HG03139 (cell line): ENCODE measurements around the gene TSHZ2.

Experiments used
- ATAC-seq: cut with Tn5 transposase; IDR thresholded peaks from one replicate; pipeline ENCODE4 v1.9.1; 2021; ENCODE audit not compliant: unreplicated experiment

The TSHZ2 gene

DNA sequence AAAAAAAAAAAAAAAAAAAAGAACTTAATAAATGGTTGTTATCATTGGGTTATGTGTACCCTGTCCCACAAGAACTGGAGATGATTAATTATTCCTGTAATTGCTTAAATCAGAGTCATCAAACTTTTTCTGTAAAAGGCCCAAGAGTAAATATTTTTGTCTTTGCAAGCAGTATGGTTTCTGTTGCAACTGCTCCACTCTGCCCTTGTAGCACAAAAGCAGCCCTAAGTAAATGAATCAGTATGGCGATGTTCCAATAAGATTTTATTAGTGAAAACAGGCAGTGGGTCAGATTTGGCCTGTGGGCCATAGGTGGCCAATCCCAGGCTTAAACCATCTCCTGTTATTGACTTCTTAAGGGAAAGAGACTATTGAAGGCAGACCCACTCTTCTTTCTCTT, 252.7 kb downstream of the TSHZ2 start:
- no peak for ATAC-seq

DNA sequence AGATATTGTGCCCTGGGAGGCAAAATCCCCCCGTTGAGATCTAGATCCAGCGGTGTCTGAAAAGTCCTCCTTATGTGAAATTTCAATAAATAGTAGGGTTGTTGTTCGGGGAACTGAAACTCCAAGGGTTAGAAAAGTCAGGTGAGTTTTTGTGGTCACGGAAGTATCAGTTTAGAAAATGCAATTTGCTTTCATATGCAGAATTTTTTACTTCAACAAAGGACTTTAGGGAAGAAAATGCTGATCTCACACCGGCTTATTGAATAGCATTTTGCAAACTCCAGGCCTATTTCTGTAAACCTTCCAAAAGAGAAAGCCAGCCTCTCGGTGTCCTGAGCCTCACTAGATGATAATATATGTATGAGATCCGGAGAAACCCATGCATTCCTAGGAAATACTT, 254.7 kb downstream of the TSHZ2 start:
- no peak for ATAC-seq

DNA sequence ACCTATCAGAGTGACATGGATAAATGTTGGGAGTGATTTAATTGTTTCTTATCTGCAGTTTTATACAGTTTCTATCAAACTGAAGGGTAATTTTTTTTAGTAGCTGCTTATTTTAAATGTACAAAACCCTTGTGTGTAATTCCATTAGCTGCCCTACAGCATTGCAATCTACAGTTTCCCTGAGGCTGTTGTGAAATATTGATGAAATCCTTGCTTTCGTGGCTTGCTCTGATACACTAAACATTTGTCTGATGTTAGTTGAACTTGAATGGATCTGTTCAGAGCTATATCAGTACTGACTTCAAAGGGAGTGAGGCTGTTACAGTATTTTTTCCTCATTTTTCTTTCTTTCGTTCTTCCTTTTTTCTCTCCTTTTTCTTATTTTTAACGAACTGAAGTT, 255.4 kb downstream of the TSHZ2 start:
- no peak for ATAC-seq

DNA sequence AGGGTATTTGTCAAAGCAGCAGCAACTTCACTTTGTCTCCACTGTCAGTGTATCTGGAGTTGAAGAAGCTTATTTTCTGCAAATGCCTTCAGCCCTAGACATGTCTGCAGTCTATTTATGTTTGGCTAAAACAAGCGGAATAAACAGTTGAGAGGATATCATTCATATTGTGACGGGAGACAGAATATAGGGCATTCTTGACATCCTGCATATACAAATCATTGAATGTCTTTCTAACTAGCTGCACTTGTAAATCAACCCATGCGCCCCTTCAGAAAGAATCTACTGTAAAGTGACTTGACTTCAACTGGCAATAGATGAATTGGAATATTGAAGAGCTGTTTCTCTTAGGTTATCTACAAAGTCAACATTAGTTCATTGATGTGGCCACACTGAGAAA, 258.9 kb downstream of the TSHZ2 start:
- no peak for ATAC-seq

DNA sequence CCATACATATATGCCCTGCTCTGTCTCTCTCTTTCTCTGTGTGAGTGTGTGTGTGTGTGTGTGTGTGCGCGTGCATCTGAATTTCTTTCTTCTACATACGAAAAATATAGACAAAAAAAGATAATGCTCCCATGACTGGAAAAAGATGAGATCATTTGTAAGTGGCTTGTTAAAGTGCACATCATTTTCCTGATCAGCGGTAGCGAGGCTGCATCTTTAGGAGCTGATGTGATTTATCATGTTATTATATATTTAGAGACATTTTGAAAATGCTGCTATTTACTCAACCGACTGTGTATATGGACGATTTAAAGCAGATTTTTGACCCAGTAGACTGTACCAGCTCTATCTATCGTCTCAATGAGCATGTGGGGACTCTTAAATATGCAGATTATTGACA, 265.3 kb downstream of the TSHZ2 start:
- ATAC-seq: no peak

DNA sequence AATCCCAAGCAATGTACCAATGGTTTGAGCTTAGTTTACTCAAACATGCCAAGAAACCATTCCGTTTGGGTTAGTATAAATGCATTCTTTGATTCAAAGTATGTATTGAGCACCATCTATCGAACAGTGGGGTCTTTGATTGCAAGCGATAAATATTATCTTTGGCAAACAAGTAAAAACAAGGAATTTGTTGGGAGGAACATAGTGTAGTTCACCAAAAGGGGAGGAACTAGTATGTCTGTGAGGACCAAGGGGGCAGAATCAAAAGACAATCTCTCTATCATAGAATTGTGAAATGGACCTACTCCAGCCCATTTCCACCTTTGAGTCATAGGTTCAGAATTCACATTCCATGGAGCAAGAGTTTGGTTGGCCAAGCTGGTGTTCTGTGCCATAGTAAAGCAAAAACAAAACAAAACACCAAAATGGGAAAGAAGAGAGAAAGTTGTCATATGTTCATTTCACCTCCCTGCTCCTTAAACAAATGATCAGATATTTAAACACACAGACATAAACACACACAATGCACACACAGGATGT, 266.0 kb downstream of the TSHZ2 start:
- no peak for ATAC-seq

DNA sequence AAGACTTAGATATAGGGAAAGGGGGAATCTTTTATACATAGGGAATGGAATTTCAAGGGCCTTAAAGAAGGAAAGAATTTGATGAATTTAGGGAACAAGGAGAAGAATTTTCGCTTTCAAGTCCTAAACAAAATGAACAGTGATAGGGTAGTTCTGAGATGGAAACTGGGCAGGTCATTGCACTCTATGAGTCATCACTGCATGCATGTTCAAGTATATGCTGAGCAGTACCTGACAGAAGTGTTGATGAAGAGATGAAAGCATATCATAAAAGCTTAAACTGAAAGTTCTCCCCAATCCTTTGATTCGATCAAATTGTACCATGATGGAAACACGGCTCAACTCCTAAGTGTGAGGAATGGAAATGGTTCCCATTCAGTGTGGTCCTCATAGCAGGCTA, 271.0 kb downstream of the TSHZ2 start:
- ATAC-seq: no peak

DNA sequence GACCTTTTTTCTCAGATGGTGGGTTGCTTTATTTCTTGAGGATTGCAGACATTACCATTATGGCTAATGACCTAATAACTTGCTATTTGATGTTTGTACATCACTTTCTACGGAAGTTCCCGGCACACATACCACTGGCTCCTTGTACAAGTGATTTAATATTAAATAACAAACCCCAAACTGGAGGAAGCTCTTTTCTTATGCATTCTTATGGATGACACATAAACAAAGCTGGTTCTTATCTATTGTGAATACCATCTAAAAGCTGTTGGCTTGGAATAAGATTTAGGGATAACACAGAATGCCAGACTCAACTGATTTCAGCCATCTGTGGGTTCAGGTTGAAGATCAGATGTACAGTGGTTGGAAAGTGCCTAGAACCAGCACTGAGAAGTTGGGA, 272.6 kb downstream of the TSHZ2 start:
- ATAC-seq: no peak

DNA sequence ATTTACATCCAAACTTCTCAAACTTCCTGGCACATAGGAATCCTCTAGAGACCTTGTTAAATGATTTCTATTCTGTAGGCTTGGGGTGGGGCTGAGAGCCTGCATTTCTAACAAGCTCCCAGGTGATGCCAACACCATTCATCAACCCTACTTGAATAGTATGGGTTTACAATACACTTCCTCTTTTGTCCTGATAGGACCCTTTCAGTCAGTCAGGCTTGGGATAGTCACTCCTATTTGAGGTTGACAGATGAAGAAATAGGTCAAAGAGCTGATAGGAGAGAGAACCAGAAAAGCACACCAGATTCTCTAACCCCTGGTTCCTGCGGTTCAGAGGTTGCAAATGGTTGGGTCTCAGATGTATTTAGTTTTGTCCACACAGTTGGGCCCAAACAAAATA, 273.4 kb downstream of the TSHZ2 start:
- ATAC-seq: no peak

DNA sequence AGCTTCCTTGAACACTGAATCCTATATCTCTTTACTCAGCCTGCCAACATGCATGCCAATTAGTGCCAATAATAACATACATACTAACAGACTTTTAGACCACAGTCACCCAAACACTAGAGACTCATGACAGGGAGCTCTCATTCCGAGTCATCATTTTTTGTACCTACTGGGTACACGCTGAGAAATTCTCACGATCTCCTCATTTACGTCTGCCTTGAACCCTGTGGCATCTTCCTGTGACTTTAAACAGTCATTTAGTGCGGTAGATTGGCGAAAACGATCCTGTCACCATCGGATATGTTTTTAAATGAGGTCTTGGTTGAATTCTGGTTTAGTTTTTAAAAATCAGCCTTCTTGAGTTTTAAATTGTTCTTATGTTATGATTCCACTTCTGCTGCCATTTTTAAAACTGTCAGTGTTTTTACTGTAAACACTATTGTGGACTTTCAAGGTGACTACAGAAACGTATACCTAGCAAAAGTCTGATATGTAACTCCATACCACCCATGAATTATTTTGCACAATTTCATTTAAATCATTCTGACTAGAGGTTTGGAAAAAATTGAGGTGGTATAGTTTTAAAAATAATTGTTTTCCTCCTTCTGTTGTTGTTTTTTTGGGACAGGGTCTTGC, 275.4 kb downstream of the TSHZ2 start:
- ATAC-seq: no peak

DNA sequence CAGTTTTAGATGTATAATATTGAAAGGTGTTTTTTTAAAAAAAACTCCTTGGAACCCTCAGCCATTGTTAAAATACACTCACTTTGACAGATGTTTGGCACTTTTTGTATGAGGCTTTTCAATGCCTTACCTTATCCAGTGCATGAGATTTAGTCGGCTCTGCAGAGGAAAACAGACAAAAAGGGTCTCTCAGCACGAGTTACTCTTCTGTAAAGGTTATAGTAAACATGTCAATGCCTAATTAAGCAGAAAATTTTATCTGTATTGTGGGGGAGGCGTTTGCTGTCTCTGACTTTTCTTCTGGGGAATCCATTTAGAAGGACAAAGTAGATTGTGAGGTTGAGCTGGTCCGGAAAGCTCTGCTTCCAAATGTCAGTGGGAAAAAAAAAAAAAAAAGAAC, 278.3 kb downstream of the TSHZ2 start:
- ATAC-seq: no peak

DNA sequence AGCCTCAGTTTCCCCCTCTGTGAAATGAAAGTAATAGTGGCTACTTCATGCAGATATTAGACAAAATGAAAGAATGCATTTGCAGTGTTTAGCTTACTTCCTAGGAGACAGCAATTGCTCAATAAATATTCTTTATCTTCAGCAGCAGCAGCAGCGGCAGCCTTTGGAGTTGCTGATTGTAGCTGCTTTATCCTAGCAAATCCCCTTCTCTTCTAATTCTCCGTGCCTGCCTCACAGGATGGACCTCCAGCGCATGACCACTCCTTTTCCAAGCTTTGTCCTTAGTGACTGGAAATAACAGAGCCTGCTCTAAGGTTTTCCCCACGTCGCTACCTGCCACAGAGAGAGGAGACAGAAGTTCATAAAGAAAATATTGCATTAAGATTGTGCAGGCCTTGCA, 279.8 kb downstream of the TSHZ2 start:
- no peak for ATAC-seq

DNA sequence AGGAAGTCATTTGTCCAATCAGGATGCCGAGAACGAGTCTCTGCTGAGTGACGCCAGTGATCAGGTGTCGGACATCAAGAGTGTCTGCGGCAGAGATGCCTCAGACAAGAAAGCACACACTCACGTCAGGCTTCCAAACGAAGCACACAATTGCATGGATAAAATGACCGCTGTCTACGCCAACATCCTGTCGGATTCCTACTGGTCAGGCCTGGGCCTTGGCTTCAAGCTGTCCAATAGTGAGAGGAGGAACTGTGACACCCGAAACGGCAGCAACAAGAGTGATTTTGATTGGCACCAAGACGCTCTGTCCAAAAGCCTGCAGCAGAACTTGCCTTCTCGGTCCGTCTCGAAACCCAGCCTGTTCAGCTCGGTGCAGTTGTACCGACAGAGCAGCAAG, 281.5 kb downstream of the TSHZ2 start:
- ATAC-seq: no peak

DNA sequence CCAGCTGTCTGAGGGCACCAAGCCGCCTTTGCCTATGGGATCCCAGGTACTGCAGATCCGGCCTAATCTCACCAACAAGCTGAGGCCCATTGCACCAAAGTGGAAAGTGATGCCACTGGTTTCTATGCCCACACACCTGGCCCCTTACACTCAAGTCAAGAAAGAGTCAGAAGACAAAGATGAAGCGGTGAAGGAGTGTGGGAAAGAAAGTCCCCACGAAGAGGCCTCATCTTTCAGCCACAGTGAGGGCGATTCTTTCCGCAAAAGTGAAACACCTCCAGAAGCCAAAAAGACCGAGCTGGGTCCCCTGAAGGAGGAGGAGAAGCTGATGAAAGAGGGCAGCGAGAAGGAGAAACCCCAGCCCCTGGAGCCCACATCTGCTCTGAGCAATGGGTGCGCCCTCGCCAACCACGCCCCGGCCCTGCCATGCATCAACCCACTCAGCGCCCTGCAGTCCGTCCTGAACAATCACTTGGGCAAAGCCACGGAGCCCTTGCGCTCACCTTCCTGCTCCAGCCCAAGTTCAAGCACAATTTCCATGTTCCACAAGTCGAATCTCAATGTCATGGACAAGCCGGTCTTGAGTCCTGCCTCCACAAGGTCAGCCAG, 283.0 kb downstream of the TSHZ2 start:
- no peak for ATAC-seq

DNA sequence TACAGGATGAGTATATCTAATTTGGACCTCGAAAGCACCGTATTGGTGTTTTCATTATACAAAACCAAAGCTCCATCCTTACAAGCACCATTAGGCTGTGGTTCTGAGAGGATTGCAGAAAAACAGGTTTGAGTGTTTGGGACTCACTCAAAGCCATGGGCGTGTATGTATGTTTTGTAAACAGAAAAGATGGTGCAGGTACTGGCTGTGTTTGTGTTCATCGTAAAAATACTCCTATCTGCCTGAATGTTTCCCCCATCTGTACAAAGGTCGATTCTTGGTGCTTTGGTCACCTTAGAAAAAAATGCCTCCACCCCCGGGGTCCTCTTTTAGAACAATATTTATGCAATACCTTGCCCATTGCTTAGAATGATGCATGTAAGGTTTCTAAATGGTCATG, 286.6 kb downstream of the TSHZ2 start:
- no peak for ATAC-seq

DNA sequence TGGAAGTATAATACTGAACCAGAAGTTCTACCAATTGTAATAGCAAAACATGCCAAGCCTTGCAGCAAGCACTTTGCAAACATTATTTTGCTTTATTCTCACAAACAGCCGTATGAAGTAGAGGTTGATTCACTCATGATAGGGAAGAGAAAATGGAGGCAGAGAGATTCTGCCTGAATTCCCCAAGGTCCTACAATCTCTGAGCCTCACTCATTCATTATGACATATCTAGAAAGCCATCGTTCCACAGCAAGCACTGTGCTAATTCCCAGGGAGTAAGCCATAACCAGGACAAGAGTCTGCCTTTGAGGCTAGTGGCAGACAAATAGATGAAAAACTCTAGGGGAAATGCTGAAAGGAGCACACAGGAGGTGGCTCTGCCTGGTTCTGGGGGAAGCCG, 288.0 kb downstream of the TSHZ2 start:
- ATAC-seq: no peak

DNA sequence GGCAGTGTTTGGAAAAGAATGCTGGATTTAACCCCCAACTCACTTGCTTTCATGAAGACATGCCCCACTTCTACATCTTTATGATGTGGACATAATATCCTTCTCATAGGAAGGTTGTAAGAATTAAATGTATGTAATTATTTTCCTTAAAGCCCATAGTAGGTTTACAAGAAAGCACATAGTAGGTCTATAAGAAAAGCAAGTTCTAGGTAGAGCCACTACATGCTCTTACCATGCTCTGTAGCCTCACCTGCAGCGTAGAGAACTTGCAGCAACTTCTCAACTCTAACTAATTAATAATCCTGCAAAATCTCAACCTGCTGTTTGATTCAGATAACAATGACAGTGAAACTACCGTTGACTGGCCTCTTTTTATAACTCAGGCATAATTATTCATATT, 288.4 kb downstream of the TSHZ2 start:
- no peak for ATAC-seq

DNA sequence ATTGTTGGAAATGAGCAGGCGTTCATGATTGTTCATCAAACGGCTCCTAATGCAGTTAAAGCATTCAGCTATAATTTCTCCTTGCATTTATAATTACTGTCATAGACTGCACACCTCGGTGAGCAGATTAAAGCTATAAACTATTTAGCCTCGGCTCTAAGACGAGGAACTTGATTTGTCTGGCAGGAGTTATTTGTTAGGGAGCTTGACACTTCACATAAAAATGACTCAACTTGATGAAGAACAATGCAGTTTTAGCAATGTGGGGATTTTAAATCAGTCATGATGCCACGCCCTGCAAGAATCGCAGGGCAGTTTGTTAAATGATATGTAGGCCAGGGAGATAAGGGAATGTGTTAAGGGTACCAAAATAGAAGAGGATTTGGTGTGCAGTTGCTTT, 290.2 kb downstream of the TSHZ2 start:
- no peak for ATAC-seq

DNA sequence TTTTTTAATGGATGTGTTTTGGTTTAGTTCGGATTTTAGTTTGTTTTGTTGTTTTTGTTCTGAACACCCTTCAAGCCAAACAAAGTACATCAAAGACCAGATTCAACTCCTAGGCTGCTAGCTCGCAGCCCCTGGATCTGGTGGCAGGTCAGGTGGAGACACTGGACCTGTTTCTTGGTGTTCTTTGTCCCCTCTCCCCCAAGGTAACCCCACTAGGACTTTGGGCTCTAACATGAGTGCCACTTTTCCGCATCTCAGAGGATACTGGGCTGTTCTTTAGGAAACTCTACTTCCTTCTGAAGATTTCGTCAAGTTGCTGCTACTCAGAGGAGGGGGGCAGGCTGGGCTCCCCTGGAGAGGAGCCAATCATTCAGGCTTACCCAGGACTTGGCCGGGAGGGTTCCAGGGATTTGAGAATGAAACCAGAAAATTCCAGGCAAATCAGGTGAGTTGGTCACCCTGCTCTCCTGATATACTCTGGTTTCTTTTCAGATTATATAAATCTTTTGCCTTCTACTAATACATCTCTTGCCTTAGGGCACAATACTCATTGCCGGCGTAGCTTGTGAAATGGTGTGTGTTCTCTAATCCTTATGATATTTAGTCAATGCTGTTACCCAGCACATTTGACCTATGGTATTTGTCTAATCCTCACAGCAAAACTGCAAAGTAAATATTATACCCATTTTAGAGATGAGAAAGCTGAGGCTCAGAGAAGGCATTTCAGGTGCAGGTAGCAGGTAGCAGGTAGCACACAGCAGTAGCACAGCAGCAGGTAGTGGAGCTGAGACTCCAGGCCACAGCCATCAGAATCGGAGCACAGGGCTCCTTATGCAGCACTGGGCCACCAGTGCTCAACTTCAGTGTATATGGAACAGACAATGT, 291.6 kb downstream of the TSHZ2 start:
- no peak for ATAC-seq

DNA sequence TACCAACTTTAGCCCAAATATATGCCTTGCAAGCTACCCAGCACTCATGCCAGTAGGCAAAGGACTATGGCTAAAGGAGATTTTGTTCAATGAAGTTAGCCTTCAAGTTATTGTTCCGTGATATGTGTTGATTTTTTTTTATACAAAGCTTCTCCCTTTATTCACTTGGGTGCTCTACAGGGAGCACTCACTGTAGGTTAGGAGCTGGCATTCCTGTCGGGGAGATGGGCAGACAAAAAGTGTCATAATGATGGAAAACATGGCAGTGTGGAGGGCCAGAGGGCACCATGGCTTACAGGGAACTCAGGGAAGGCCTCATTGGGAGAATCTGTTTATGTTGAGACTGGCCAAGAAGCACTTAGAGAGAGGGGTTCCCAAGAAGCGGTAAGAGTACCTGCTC, 292.4 kb downstream of the TSHZ2 start:
- ATAC-seq: no peak

DNA sequence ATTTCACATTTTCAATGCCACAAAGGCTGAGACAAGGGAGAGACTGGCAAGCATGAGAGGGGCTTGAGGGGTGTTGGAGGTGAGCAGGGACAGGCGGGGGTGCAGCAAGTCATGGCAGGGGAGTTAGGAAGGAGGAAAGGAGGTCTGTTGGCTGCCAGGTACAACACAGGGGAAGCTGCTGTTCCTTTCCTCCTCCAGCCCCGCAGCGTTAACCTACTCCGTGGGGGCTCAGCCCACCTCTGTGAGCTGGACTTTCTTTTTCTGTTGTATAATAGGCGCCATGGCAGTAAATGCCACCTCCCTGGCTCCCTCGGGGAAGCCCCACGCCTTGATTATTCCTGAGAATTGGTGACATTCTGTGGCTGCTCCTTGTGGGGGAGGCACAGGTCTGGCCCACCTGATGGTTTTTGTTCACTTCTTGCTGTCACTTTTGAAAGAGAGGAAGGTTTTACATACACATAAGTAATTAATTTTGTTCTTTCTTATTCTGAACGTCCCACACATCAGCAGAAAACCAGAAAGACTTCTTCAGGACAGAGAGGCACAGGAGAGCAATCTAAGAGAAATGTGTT, 293.2 kb downstream of the TSHZ2 start:
- ATAC-seq: no peak

DNA sequence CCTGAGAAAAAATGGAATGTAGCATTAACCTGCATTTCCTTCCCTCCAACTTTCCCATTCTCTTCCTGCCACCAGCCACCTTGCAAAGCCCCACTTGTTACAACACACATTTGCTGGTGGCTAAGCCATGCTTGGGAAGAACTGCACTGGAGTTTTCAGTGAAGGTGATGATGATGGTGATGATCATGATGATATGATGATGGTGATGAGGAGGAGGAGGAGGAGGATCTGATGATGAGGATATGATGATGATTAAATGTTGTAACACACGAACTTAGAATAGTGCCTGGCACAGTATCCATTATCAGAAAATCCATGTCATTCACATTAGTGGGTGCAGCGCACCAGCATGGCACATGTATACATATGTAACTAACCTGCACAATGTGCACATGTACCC, 297.2 kb downstream of the TSHZ2 start:
- no peak for ATAC-seq
